GM19238 (cell line): Measurements from ENCODE around the gene TRAF5.
"Not testable (repeated sequence)": the region's sequence is repeated elsewhere in the genome, so short reads cannot be mapped to it uniquely, and the experiment has no call there.

Experiments
- DNase-seq: peaks from one replicate; pipeline ENCODE4 v3.0.0; 2011; ENCODE audit warnings: low spot score; ENCODE audit not compliant: insufficient read length

The TRAF5 gene

GRCh38 chr1:211377539-211378450 is 51.2 kb downstream of the TRAF5 start:
- no peak for DNase-seq

GRCh38 chr1:211378844-211379243 is 52.2 kb downstream of the TRAF5 start:
- no peak for DNase-seq

GRCh38 chr1:211379446-211379845 is 52.8 kb downstream of the TRAF5 start:
- DNase-seq, result no peak

- DNase-seq, result no peak
Observed at GRCh38 chr1:211381481-211382181, 55.0 kb downstream of the TRAF5 start.

GRCh38 chr1:211382182-211382713 is 55.6 kb downstream of the TRAF5 start:
- no peak for DNase-seq

- DNase-seq, result peak; percentile 79
Observed at GRCh38 chr1:211382714-211383480, 56.3 kb downstream of the TRAF5 start.

GRCh38 chr1:211384524-211384923 is 57.9 kb downstream of the TRAF5 start:
- no peak for DNase-seq

GRCh38 chr1:211386921-211387320 is 60.3 kb downstream of the TRAF5 start:
- no peak for DNase-seq

- not testable (repeated sequence) for DNase-seq
Observed at GRCh38 chr1:211390829-211391228, 64.2 kb downstream of the TRAF5 start.

GRCh38 chr1:211393203-211393602 is 66.6 kb downstream of the TRAF5 start:
- DNase-seq, result no peak

- not testable (repeated sequence) for DNase-seq
Observed at GRCh38 chr1:211398266-211398930, 71.8 kb downstream of the TRAF5 start.

GRCh38 chr1:211399851-211400393 is 73.3 kb downstream of the TRAF5 start:
- DNase-seq, result not testable (repeated sequence)

- DNase-seq, result not testable (repeated sequence)
Observed at GRCh38 chr1:211401751-211402150, 75.1 kb downstream of the TRAF5 start.

- not testable (repeated sequence) for DNase-seq
Observed at GRCh38 chr1:211406086-211406485, 79.5 kb downstream of the TRAF5 start.

GRCh38 chr1:211407749-211408148 is 81.1 kb downstream of the TRAF5 start:
- not testable (repeated sequence) for DNase-seq

GRCh38 chr1:211411639-211412038 is 85.0 kb downstream of the TRAF5 start:
- DNase-seq, result no peak

- DNase-seq, result no peak
Observed at GRCh38 chr1:211415700-211416099, 89.1 kb downstream of the TRAF5 start.

GRCh38 chr1:211416246-211416627 is 89.6 kb downstream of the TRAF5 start:
- DNase-seq, result not testable (repeated sequence)

- DNase-seq, result peak; percentile 2
Observed at GRCh38 chr1:211416628-211417323, 90.1 kb downstream of the TRAF5 start.

GRCh38 chr1:211420389-211420788 is 93.8 kb downstream of the TRAF5 start:
- no peak for DNase-seq
